HUDEP-2 (cell line): ENCODE measurements around the gene NUP62.
A peak's percentile ranks its signal among the peaks of the same experiment; 100 is the strongest.

Experiments used
- DNase-seq, 76 experiments: peaks; one replicate each; lab custom pipeline; 2025; ENCODE audit not compliant: unreplicated experiment in 76 of 76; lab: John Stamatoyannopoulos, UW

The NUP62 gene

GRCh38 chr19:49884109-49884508, 45.2 kb downstream of the NUP62 start:
- no peak for DNase-seq

- DNase-seq = no peak
Observed at GRCh38 chr19:49883094-49883493, 46.2 kb downstream of the NUP62 start.

- DNase-seq = no peak
Observed at GRCh38 chr19:49882643-49883042, 46.7 kb downstream of the NUP62 start.

- DNase-seq = peak in 1 of 76 experiments; percentile 10
Observed at GRCh38 chr19:49881672-49882394, 47.5 kb downstream of the NUP62 start.

GRCh38 chr19:49881186-49881585, 48.1 kb downstream of the NUP62 start:
- DNase-seq = no peak

- DNase-seq = no peak
Observed at GRCh38 chr19:49880162-49880869, 49.0 kb downstream of the NUP62 start.

GRCh38 chr19:49879243-49879963, 49.9 kb downstream of the NUP62 start:
- peak in 1 of 76 experiments; percentile 23 for DNase-seq

GRCh38 chr19:49878744-49879070, 50.6 kb downstream of the NUP62 start:
- no peak for DNase-seq

- DNase-seq = peak in 75 of 76 experiments; percentile 74 to 100 (median 99)
Observed at GRCh38 chr19:49877879-49878743, 51.2 kb downstream of the NUP62 start.

GRCh38 chr19:49877020-49877878, 52.1 kb downstream of the NUP62 start, which contains the start of the genes AKT1S1 and TBC1D17:
TSS of gene AKT1S1 (minus strand) at chr19:49877355. CDS start at chr19:49873295, 4,060 bp downstream.
TSS of gene TBC1D17 (plus strand) at chr19:49877702. CDS start at chr19:49877724, 22 bp downstream.
- peak; percentile 98 to 100 (median 100) for DNase-seq

- DNase-seq = peak; percentile 86 to 100 (median 99)
Observed at GRCh38 chr19:49876422-49877019, 52.8 kb downstream of the NUP62 start.

GRCh38 chr19:49875857-49876421, 53.4 kb downstream of the NUP62 start:
- DNase-seq = peak in 43 of 76 experiments; percentile 24 to 92 (median 56)

GRCh38 chr19:49875177-49875576, 54.1 kb downstream of the NUP62 start:
- no peak for DNase-seq

GRCh38 chr19:49874503-49875157, 54.7 kb downstream of the NUP62 start:
- no peak for DNase-seq

GRCh38 chr19:49873834-49874233, 55.5 kb downstream of the NUP62 start:
- no peak for DNase-seq

GRCh38 chr19:49873129-49873521, 56.2 kb downstream of the NUP62 start:
- peak in 12 of 76 experiments; percentile 30 to 68 (median 36) for DNase-seq

- peak in 45 of 76 experiments; percentile 27 to 77 (median 52) for DNase-seq
Observed at GRCh38 chr19:49872245-49873128, 56.8 kb downstream of the NUP62 start.
